HEK293 (cell line): ENCODE results near the gene PLEKHB2.

ENCODE experiments used
- CTCF ChIA-PET: fragments of 350-600 bp; formaldehyde crosslinking; extraction: SDS; loops from one replicate; lab custom pipeline; 2021; ENCODE audit warnings: antibody characterized with exemption; lab: Yijun Ruan, JAX
- POLR2A ChIA-PET: fragments of 300-600 bp; formaldehyde crosslinking; extraction: SDS; loops from one replicate; lab custom pipeline; 2020; ENCODE audit warnings: antibody characterized with exemption, inconsistent platforms; lab: Yijun Ruan, JAX
- H3K27ac ChIP-seq: fragments of 200-500 bp; sonication (Bioruptor generic); 2 replicates; pipeline ENCODE4 v1.5.1; 2014; ENCODE audit warnings: low read depth, low read length, control low read depth, inconsistent platforms; ENCODE audit errors: extremely low read depth
- H3K36me3 ChIP-seq, 2 experiments: fragments of 200-500 bp in 1 of 2; sonication (Bioruptor generic) in 1 of 2; 1 replicate in 1 of 2; 2 replicates in 1 of 2; pipeline ENCODE4 v1.5.1; 2014 to 2017; ENCODE audit warnings: inconsistent platforms in 2 of 2, low read length in 2 of 2; ENCODE audit not compliant: control insufficient read depth in 2 of 2, insufficient read depth in 1 of 2
- H3K4me1 ChIP-seq: fragments of 200-500 bp; sonication (Bioruptor generic); 2 replicates; pipeline ENCODE4 v1.5.1; 2014; ENCODE audit warnings: mild to moderate bottlenecking, low read length, inconsistent platforms; ENCODE audit not compliant: control insufficient read depth, insufficient read depth
- H3K4me3 ChIP-seq: 2 replicates; pipeline ENCODE4 v1.5.1; 2011; ENCODE audit warnings: low read depth, mild to moderate bottlenecking, control low read depth, low read length, moderate library complexity
- H3K9me3 ChIP-seq: fragments of 200-500 bp; sonication (Bioruptor generic); 2 replicates; pipeline ENCODE4 v1.5.1; 2014; ENCODE audit warnings: low read depth, low read length, inconsistent platforms; ENCODE audit not compliant: control insufficient read depth, insufficient read depth
- GLI2 ChIP-seq: fragments of 450-650 bp; formaldehyde crosslinking; IDR thresholded peaks from 2 replicates; pipeline ENCODE4; 2017; ENCODE audit warnings: missing biosample characterization, missing genetic modification characterization, low read depth, borderline replicate concordance
- GLIS1 ChIP-seq: fragments of 450-650 bp; formaldehyde crosslinking; IDR thresholded peaks from 2 replicates; pipeline ENCODE4 v1.5.1; 2016; ENCODE audit warnings: missing biosample characterization, missing genetic modification characterization
- KLF10 ChIP-seq: fragments of 450-650 bp; IDR thresholded peaks from 2 replicates; pipeline ENCODE4 v1.5.1; 2018; ENCODE audit warnings: missing biosample characterization, mild to moderate bottlenecking, missing genetic modification characterization
- KLF8 ChIP-seq: fragments of 450-650 bp; formaldehyde crosslinking; IDR thresholded peaks from 2 replicates; pipeline ENCODE4 v1.5.1; 2016; ENCODE audit warnings: missing biosample characterization, missing genetic modification characterization
- KLF9 ChIP-seq: fragments of 450-650 bp; formaldehyde crosslinking; IDR thresholded peaks from 2 replicates; pipeline ENCODE4 v1.5.1; 2016; ENCODE audit warnings: missing biosample characterization, missing genetic modification characterization, low read depth
- TSHZ1 ChIP-seq: fragments of 450-650 bp; formaldehyde crosslinking; IDR thresholded peaks from 2 replicates; pipeline ENCODE4 v1.5.1; 2016; ENCODE audit warnings: missing biosample characterization, missing genetic modification characterization, borderline replicate concordance
- YY1 ChIP-seq: fragments of 450-650 bp; formaldehyde crosslinking; IDR thresholded peaks from 2 replicates; pipeline ENCODE4 v1.5.1; 2018; ENCODE audit warnings: missing biosample characterization, missing genetic modification characterization
- ZBTB10 ChIP-seq: fragments of 450-650 bp; formaldehyde crosslinking; IDR thresholded peaks from 2 replicates; pipeline ENCODE4 v1.5.1; 2016; ENCODE audit warnings: missing biosample characterization, missing genetic modification characterization
- ZBTB17 ChIP-seq: fragments of 450-650 bp; formaldehyde crosslinking; IDR thresholded peaks from 2 replicates; pipeline ENCODE4 v1.5.1; 2016; ENCODE audit warnings: missing biosample characterization, missing genetic modification characterization
- ZFP37 ChIP-seq: fragments of 450-650 bp; formaldehyde crosslinking; IDR thresholded peaks from 2 replicates; pipeline ENCODE4 v1.5.1; 2016; ENCODE audit warnings: missing biosample characterization, missing genetic modification characterization
- ZFP41 ChIP-seq: fragments of 450-650 bp; formaldehyde crosslinking; IDR thresholded peaks from 2 replicates; pipeline ENCODE4 v1.5.1; 2016; ENCODE audit warnings: missing biosample characterization, missing genetic modification characterization, borderline replicate concordance
- ZFP69B ChIP-seq: fragments of 450-650 bp; formaldehyde crosslinking; IDR thresholded peaks from 2 replicates; pipeline ENCODE4 v1.5.1; 2016; ENCODE audit warnings: missing biosample characterization, missing genetic modification characterization
- ZIC2 ChIP-seq: fragments of 450-650 bp; formaldehyde crosslinking; IDR thresholded peaks from 2 replicates; pipeline ENCODE4 v1.5.1; 2016; ENCODE audit warnings: missing biosample characterization, missing genetic modification characterization
- ZNF132 ChIP-seq: fragments of 450-650 bp; formaldehyde crosslinking; IDR thresholded peaks from 2 replicates; pipeline ENCODE4 v1.5.1; 2017; ENCODE audit warnings: missing biosample characterization, missing genetic modification characterization, borderline replicate concordance
- ZNF133 ChIP-seq: fragments of 450-650 bp; formaldehyde crosslinking; IDR thresholded peaks from 2 replicates; pipeline ENCODE4 v1.5.1; 2016; ENCODE audit warnings: missing biosample characterization, missing genetic modification characterization
- ZNF202 ChIP-seq: fragments of 450-650 bp; formaldehyde crosslinking; IDR thresholded peaks from 2 replicates; pipeline ENCODE4 v1.5.1; 2016; ENCODE audit warnings: missing biosample characterization, missing genetic modification characterization, borderline replicate concordance
- ZNF248 ChIP-seq: fragments of 450-650 bp; formaldehyde crosslinking; IDR thresholded peaks from 2 replicates; pipeline ENCODE4 v1.5.1; 2017; ENCODE audit warnings: missing biosample characterization, missing genetic modification characterization
- ZNF335 ChIP-seq: fragments of 450-650 bp; formaldehyde crosslinking; conservative IDR thresholded peaks from 2 replicates; pipeline ENCODE4 v1.5.1; 2016; ENCODE audit warnings: missing biosample characterization, missing genetic modification characterization
- ZNF350 ChIP-seq: fragments of 450-650 bp; formaldehyde crosslinking; IDR thresholded peaks from 2 replicates; pipeline ENCODE4 v1.5.0; 2017; ENCODE audit warnings: missing biosample characterization, mild to moderate bottlenecking, missing genetic modification characterization
- ZNF354C ChIP-seq: fragments of 450-650 bp; formaldehyde crosslinking; IDR thresholded peaks from 2 replicates; pipeline ENCODE4 v1.5.1; 2016; ENCODE audit warnings: missing biosample characterization, missing genetic modification characterization, low read depth, borderline replicate concordance
- ZNF394 ChIP-seq: fragments of 450-650 bp; formaldehyde crosslinking; IDR thresholded peaks from 2 replicates; pipeline ENCODE4 v1.5.1; 2016; ENCODE audit warnings: missing biosample characterization, missing genetic modification characterization, mild to moderate bottlenecking, moderate library complexity, borderline replicate concordance
- ZNF423 ChIP-seq: fragments of 450-650 bp; formaldehyde crosslinking; IDR thresholded peaks from 2 replicates; pipeline ENCODE4 v1.5.1; 2016; ENCODE audit warnings: missing biosample characterization, missing genetic modification characterization
- ZNF48 ChIP-seq: fragments of 450-650 bp; formaldehyde crosslinking; IDR thresholded peaks from 2 replicates; pipeline ENCODE4 v1.5.1; 2016; ENCODE audit warnings: missing biosample characterization, missing genetic modification characterization
- ZNF596 ChIP-seq: fragments of 450-650 bp; IDR thresholded peaks from 2 replicates; pipeline ENCODE4 v1.5.0; 2018; ENCODE audit warnings: missing biosample characterization, mild to moderate bottlenecking, missing genetic modification characterization, moderate library complexity
- ZNF610 ChIP-seq: fragments of 450-650 bp; formaldehyde crosslinking; IDR thresholded peaks from 2 replicates; pipeline ENCODE4 v1.5.1; 2016; ENCODE audit warnings: missing biosample characterization, missing genetic modification characterization, borderline replicate concordance
- ZNF623 ChIP-seq: fragments of 450-650 bp; formaldehyde crosslinking; IDR thresholded peaks from 2 replicates; pipeline ENCODE4 v1.5.1; 2016; ENCODE audit warnings: missing biosample characterization, missing genetic modification characterization
- ZNF660 ChIP-seq: fragments of 450-650 bp; IDR thresholded peaks from 2 replicates; pipeline ENCODE4 v1.5.1; 2018; ENCODE audit warnings: missing biosample characterization, mild to moderate bottlenecking, missing genetic modification characterization
- ZXDB ChIP-seq: fragments of 450-650 bp; formaldehyde crosslinking; IDR thresholded peaks from 2 replicates; pipeline ENCODE4 v1.5.1; 2016; ENCODE audit warnings: missing biosample characterization, missing genetic modification characterization
- TF ChIP-seq, protein P1 (sequence below): fragments of 450-650 bp; formaldehyde crosslinking; IDR thresholded peaks from 2 replicates; pipeline ENCODE4 v1.5.1; 2016; ENCODE audit warnings: missing biosample characterization, missing genetic modification characterization
- TF ChIP-seq, protein P2 (sequence below): fragments of 450-650 bp; formaldehyde crosslinking; IDR thresholded peaks from 2 replicates; pipeline ENCODE4 v1.5.1; 2016; ENCODE audit warnings: missing biosample characterization, missing genetic modification characterization
- TF ChIP-seq, protein P3 (sequence below): fragments of 450-650 bp; formaldehyde crosslinking; optimal IDR thresholded peaks from 2 replicates; pipeline ENCODE3; 2016; ENCODE audit warnings: missing biosample characterization, mild to moderate bottlenecking, missing genetic modification characterization

Gene PLEKHB2

DNA sequence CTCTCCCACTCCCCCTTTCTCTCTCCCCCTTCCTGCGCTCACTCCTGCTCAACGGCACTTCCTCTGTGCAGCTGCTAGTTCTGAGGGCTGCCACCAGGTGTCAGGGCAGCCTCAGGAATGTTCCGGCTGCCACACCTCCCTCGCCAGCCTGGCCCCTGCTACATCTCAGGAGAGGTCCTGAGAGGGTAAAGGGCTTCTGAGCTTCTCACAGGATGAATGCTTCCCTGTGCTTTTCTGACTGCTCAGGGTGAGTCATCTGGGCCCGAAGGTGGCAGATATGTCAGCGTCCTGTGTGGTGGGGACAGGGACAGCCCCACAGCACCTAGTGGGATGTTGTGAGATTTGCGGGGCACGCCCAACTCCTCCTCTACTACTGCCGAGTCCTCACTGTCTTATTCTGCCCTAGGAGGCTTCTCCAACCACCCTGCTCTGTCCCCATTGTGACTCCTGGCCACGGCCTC is 49.0 kb downstream of the PLEKHB2 start:
- Histone ChIP-seq H3K9me3 (no peaks in the 10 kb centered on the region), H3K4me1 (no peaks in the 10 kb centered on the region), H3K36me3 (peaks cover 0 to 20% of the 10 kb centered on the region in 2 experiments; a peak in 1 of 3 replicates), H3K27ac (no peak overlapping the region), H3K4me3 (no peak overlapping the region)
- ChIA-PET POLR2A (no interaction called here), CTCF (interaction anchor here (0.6 to 2.4 kb wide), 8 partner anchors 201 to 1195 kb away, joined by 3 to 24 read pairs (median 4); no protein-coding TSS in a partner anchor)
- TF ChIP-seq ZIC2 (tag by site-specific recombination) (no peak), ZNF596 (no peak), ZNF423 (tag by site-specific recombination) (no peak), GLI2 (no peak), KLF8 (0 out of 2 replicates have a peak, but pooled peaks have one; percentile 24), ZNF133 (no peak), ZFP41 (tag by site-specific recombination) (no peak), KLF9 (tag by site-specific recombination) (peak; percentile 89), ZNF350 (tag by site-specific recombination) (no peak), KLF10 (tag by site-specific recombination) (peak; percentile 77), ZFP37 (tag by site-specific recombination) (no peak), ZNF623 (tag by site-specific recombination) (no peak), ZNF394 (tag by site-specific recombination) (0 out of 2 replicates have a peak, but pooled peaks have one; percentile 28), ZNF248 (tag by site-specific recombination) (no peak), ZXDB (tag by site-specific recombination) (peak; percentile 36; the same call in 1 of the 2 replicates), ZNF354C (no peak), ZBTB17 (tag by site-specific recombination) (0 out of 2 replicates have a peak, but pooled peaks have one; percentile 31), ZFP69B (tag by site-specific recombination) (no peak), YY1 (tag by site-specific recombination) (no peak), ZNF335 (tag by site-specific recombination) (no peak), ZNF132 (tag by site-specific recombination) (no peak), GLIS1 (tag by site-specific recombination) (peak; percentile 24; the same call in 1 of the 2 replicates), ZNF48 (tag by site-specific recombination) (no peak), ZNF202 (tag by site-specific recombination) (no peak), ZBTB10 (tag by site-specific recombination) (no peak), ZNF660 (no peak), ZNF610 (tag by site-specific recombination) (no peak), TSHZ1 (tag by site-specific recombination) (no peak)
- TF ChIP-seq, protein P1, sequence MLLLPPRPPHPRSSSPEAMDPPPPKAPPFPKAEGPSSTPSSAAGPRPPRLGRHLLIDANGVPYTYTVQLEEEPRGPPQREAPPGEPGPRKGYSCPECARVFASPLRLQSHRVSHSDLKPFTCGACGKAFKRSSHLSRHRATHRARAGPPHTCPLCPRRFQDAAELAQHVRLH (tag by site-specific recombination) = no peak
- TF ChIP-seq, protein P2, sequence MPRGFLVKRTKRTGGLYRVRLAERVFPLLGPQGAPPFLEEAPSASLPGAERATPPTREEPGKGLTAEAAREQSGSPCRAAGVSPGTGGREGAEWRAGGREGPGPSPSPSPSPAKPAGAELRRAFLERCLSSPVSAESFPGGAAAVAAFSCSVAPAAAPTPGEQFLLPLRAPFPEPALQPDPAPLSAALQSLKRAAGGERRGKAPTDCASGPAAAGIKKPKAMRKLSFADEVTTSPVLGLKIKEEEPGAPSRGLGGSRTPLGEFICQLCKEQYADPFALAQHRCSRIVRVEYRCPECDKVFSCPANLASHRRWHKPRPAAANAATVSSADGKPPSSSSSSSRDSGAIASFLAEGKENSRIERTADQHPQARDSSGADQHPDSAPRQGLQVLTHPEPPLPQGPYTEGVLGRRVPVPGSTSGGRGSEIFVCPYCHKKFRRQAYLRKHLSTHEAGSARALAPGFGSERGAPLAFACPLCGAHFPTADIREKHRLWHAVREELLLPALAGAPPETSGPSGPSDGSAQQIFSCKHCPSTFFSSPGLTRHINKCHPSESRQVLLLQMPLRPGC (tag by site-specific recombination) = no peak
- TF ChIP-seq, protein P3, sequence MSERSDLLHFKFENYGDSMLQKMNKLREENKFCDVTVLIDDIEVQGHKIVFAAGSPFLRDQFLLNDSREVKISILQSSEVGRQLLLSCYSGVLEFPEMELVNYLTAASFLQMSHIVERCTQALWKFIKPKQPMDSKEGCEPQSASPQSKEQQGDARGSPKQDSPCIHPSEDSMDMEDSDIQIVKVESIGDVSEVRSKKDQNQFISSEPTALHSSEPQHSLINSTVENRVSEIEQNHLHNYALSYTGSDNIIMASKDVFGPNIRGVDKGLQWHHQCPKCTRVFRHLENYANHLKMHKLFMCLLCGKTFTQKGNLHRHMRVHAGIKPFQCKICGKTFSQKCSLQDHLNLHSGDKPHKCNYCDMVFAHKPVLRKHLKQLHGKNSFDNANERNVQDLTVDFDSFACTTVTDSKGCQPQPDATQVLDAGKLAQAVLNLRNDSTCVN (tag by site-specific recombination) = no peak
